Measurements from ENCODE around the gene FHDC1.

GRCh38 chr4:152983221-152983620 lies 47.1 kb downstream of the FHDC1 start:
- TF ChIP-seq, protein P1, sequence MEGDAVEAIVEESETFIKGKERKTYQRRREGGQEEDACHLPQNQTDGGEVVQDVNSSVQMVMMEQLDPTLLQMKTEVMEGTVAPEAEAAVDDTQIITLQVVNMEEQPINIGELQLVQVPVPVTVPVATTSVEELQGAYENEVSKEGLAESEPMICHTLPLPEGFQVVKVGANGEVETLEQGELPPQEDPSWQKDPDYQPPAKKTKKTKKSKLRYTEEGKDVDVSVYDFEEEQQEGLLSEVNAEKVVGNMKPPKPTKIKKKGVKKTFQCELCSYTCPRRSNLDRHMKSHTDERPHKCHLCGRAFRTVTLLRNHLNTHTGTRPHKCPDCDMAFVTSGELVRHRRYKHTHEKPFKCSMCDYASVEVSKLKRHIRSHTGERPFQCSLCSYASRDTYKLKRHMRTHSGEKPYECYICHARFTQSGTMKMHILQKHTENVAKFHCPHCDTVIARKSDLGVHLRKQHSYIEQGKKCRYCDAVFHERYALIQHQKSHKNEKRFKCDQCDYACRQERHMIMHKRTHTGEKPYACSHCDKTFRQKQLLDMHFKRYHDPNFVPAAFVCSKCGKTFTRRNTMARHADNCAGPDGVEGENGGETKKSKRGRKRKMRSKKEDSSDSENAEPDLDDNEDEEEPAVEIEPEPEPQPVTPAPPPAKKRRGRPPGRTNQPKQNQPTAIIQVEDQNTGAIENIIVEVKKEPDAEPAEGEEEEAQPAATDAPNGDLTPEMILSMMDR (IDR thresholded peaks at IDR 0.05; ENCODE audit: low read length), result no peak
- no peak for TF ChIP-seq EZH2 (IDR thresholded peaks at IDR 0.05; ENCODE audit: borderline replicate concordance, low read length)

Data from OCI-LY1 (cell line).